Right ventricle myocardium inferior (tissue), 1 donor: Measurements from ENCODE around the gene AADACL4. TPM values are rescaled to one million over a fixed set of nuclear protein-coding genes. Genes with fewer than 3 reads are reported as not detected.

Source experiments
- ATAC-seq: fragments of 200-7000 bp; cut with Tn5 transposase; one replicate; pipeline ENCODE4 v1.9.1; 2020; ENCODE audit warnings: mild to moderate bottlenecking, moderate library complexity
- DNase-seq: peaks from one replicate; pipeline ENCODE4 v3.0.0; 2021; ENCODE audit errors: missing footprints
- intact Hi-C: fragments of 100-400 bp; cut with DNase I; formaldehyde crosslinking; loops from one replicate; pipeline ENCODE4 v1.11.0; 2022
- total RNA-seq: library from RNA; stranded (reverse); fragmentation: NEBNext Ultra II Directional; extraction: Animal tissue kit (Norgen Biotek cat#: 25700); gene quantifications from one replicate; pipeline ENCODE4 v1.2.1, GENCODE V29; 2021
- donor health status: DM: no; HTN: yes; CAD: no; lungs with severe emphysema.

AADACL4 gene
- total RNA-seq, 1 donor from 2014 or later = not detected

GRCh38 chr1:12621346-12622335, 22.2 kb upstream of the AADACL4 start:
- no peak for ATAC-seq
- intact Hi-C loops = loop anchor here (2.0 kb wide), 1 partner anchor 37 kb away; no protein-coding TSS in a partner anchor
- DNase-seq = no peak

- intact Hi-C loops = no loop called here
- no peak for DNase-seq
- ATAC-seq = no peak
Observed at GRCh38 chr1:12622506-12622905, 21.4 kb upstream of the AADACL4 start.

GRCh38 chr1:12625276-12625675, 18.6 kb upstream of the AADACL4 start:
- ATAC-seq (no peak), DNase-seq (no peak)
- intact Hi-C loops = no loop called here

DNA sequence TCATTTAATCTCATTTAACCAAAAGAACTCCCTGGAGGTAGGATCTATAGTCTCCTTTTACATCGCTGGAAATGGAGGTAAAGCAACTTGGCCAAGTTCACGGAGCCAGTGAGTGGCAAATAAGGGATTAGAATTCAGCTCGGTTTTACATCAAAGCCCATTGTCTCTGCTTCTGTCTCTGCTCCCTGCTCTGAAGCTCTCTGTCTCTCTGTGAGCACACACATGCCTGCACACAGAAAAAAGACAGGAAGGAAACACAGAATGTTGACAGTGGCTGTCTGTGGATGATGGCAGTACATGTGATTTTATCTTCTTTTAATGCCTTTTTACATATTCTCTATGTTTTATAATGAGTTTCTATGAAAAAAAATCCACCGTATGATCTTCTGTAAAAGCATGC, 17.0 kb upstream of the AADACL4 start:
- no peak for ATAC-seq
- DNase-seq = no peak
- intact Hi-C loops = no loop called here

DNA sequence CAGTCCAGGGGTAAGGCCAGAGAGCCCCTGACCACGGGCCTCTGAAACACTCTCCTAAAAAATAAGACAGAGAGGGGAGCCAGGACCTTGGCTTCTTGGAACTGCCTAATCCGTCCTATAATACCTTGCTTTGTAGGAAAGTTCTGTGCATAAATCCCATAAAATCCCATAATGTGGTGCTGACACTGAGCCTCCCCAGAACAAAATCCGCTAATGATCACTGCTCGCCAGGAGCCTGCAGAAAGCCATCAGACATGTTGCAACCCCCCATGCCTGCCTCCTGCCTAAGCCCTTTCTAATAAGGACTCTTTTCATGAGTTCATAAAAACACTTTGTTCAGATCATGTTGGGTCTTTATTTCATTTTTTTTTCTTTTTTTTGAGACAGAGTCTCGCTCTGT, 16.6 kb upstream of the AADACL4 start:
- intact Hi-C loops = no loop called here
- ATAC-seq (no peak), DNase-seq (no peak)

DNA sequence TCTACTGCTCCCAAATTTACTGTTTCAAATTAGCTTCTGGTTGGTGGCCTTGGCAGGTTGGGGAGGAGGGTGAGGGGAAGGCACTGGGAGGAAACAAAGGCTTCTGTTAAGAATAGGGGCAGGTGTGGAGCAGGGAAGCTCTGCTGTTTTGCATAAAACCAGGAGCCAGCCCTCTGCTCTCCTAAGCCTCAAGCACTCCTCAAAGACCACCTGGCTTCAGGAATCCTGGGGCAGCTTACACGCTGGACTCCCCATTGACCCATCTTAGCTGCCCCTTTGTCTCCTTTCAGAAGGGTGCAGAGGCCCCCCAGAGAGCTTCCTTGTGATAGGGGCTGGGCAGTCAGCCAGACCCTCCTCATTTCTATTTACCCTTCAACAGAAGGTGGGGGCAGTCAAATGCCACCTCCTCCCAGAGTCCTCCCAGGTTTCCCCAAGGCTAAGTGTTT, 14.4 kb upstream of the AADACL4 start:
- ATAC-seq (no peak), DNase-seq (no peak)
- intact Hi-C loops = no loop called here

GRCh38 chr1:12629985-12630760, 13.7 kb upstream of the AADACL4 start:
- DNase-seq (no peak), ATAC-seq (no peak)
- intact Hi-C loops = no loop called here

DNA sequence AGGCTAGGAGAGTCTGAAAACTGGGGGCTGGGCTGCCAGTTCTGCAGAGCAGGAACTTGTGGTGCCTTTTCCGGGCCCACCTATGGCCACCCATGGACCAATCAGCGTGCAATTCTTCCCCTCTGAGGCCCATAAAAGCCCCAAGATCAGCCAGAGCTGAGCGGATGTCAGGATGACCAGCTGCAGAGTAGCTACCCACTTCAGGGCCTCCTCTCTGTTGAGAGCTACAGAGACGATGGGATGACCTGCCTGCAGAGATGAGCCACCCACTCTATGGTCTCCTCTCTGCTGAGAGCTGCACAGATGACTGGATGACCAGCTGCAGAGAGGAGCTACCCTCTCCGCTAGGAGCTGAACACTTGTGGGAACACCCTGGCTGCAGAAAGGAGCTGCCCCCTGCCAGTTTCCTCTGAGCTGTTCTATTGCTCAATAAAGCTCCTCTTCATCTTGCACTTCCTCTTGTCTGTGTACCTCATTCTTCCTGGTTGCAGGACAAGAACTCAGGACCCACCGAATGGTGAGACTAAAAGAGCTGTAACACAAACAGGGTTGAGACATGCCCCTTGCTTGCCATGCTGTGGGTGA, 12.8 kb upstream of the AADACL4 start:
- intact Hi-C loops = no loop called here
- ATAC-seq (no peak), DNase-seq (no peak)

- ATAC-seq = no peak
- DNase-seq = no peak
- intact Hi-C loops = no loop called here
Observed at GRCh38 chr1:12631571-12631970, 12.3 kb upstream of the AADACL4 start.

DNA sequence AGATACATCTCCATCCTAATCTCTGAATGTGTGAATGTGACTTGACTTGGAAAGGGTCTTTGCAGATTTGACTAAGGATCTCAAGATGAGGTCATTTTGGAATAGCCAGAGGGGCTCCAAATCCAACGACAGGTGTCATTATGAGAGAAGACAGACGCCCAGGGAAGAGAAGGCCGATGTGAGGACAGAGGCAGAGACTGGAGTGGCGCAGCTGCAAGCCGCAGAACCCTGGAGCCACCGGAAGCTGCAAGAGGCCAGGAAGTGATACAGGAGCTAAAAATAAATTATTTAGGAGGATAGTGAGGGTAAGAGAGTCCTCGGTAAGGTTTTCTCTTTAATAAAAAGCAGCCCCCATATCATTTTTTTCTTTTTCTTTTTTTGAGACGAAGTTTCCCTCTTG, 9.7 kb upstream of the AADACL4 start:
- DNase-seq = no peak
- ATAC-seq = no peak
- intact Hi-C loops = no loop called here

GRCh38 chr1:12634696-12635202, 9.1 kb upstream of the AADACL4 start:
- intact Hi-C loops = no loop called here

GRCh38 chr1:12636098-12636950, 7.6 kb upstream of the AADACL4 start:
- intact Hi-C loops = no loop called here
- ATAC-seq (peak; percentile 65), DNase-seq (no peak)

More at GRCh38 chr1:12634696-12635202, 9.1 kb upstream of the AADACL4 start:
- DNase-seq (peak; percentile 73), ATAC-seq (no peak)

DNA sequence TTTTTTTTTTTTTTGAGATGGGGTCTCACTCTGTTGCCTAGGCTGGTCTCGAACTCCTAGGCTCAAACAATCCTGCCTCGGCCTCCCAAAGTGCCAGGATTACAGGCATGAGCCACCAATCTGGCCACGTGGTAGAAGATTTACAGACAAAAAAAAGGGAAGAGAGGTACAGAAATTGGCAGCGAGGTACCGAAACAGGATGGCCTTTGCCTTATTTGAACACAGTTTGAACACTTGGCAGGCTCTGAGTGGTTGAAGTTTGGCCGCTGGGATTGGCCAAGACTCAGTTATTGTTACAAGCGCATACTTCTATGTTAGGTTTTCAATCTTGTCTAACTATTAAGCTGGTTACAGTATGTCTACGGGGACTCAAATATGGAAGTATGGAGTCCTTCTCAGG, 6.2 kb upstream of the AADACL4 start:
- DNase-seq = no peak
- intact Hi-C loops = no loop called here
- no peak for ATAC-seq

DNA sequence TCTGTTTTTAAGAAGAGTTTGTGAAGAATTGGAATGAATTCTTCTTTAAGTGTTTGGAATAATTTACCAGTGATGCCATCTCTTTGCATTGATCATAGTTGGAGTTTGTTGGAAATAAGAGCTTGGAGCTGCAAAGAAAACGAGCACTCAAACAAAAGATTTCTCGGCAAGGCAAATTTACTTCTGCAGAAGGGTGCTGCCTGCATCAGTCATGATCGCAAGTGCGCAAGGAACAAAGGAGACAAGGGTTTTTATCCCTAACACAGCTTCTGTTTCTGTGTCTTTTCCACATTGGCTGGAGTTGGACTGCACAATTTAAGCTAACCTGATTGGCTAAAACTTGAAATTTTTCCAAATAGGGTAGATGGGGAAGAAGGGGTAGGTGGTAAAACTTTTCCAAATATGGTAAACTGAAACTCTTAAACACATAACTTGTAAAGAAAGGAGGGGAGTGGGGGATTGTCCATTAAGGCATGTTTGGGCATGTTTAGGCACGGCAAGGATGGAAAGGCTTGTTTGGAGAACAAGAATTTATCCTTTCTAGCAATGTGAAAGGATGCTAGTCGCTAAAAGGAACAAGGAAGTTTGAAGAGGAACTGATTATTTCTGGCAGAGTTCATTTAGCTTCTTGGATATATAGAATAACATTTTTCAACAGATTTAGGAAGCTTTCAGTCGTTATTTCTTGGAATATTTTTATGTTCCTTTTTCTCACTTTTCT, 3.5 kb upstream of the AADACL4 start:
- no peak for DNase-seq
- intact Hi-C loops = no loop called here
- no peak for ATAC-seq

- intact Hi-C loops = no loop called here
- ATAC-seq (no peak), DNase-seq (no peak)
Observed at GRCh38 chr1:12640958-12641272, 3.0 kb upstream of the AADACL4 start.

DNA sequence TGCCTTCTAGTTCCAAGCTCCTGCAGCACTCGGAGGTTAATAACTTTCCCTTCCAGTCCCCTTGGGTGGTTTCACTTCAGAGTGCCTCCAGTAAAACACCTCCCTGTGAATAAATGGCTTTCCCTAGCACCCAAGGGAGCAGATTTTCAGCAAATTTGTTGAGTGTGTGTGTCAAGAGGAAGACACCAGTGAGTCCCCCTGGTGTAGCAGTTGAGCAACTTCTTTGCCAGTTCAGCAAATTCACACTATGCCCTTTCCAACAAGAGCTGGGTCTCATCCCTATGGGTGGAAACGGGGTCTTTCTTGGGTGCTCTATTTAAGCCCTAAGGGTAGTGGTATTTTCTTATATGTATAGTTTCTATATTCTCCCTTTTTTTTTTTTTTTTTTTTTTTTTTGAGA, 806 bp upstream of the AADACL4 start:
- ATAC-seq (no peak), DNase-seq (no peak)
- intact Hi-C loops = no loop called here

GRCh38 chr1:12644237-12644636, 352 bp downstream of the AADACL4 start:
- ATAC-seq = no peak
- intact Hi-C loops = no loop called here
- DNase-seq = no peak

DNA sequence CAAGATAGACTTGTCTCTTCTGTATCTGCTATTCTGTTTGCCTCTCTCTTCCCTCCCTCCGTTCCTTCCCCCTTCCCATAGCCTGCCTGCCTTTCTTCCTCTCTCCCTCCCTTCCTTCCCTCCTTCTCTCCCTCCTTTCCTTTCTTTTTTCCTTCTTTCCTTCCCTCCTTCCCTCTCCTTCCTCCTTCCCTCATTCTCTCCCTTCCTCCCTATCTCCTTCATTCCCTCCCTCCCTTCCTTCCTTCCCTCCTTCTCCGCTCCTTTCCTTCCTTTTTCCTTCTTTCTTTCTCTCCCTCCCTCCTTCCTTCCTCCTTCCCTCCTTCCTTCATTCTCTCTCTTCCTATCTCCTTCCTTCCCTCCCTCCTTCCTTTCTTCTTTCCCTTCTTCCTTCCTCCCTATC, 944 bp downstream of the AADACL4 start:
- intact Hi-C loops = no loop called here
- ATAC-seq = no peak
- no peak for DNase-seq
